HCT116 (cell line): ENCODE results near the gene BNC2. TPM values are rescaled to one million over a fixed set of nuclear protein-coding genes. Genes with fewer than 3 reads are reported as not detected.

Experiments
- ATAC-seq: fragments of 200-7000 bp; cut with Tn5 transposase; 2 replicates; pipeline ENCODE4 v1.9.1; 2020; ENCODE audit warnings: mild to moderate bottlenecking, moderate library complexity
- BruUV-seq: library from RNA; stranded (reverse); fragments of 400-500 nt; replicated peaks from 2 replicates; lab custom pipeline; 2021; lab: Mats Ljungman, UMichigan
- CTCF ChIA-PET: fragments of 300-600 bp; sonication (Branson Sonifier 250); formaldehyde crosslinking; loops from one replicate; lab custom pipeline; 2021; ENCODE audit warnings: antibody characterized with exemption; lab: Charles Lee
- POLR2A ChIA-PET: fragments of 300-600, 350-600 bp; sonication (Branson Sonifier 250); formaldehyde crosslinking; loops from one replicate; lab custom pipeline; 2021; ENCODE audit warnings: antibody characterized with exemption; lab: Charles Lee
- RAD21 ChIA-PET, 2 experiments: fragments of 300-600 bp; sonication (Branson Sonifier 250); formaldehyde crosslinking; loops; one replicate each; lab custom pipeline; 2023; ENCODE audit warnings: low total read pairs in 2 of 2; ENCODE audit not compliant: uncharacterized antibody in 2 of 2, unreplicated experiment in 2 of 2, low non-redundant PET in 1 of 2; lab: Charles Lee
- DNase-seq: peaks from one replicate; pipeline ENCODE4 v3.0.0-alpha.2; 2010; ENCODE audit warnings: low read depth, low spot score
- H2AFZ ChIP-seq: fragments of 200-600 bp; shearing (Covaris generic), sonication (generic); 2 replicates; pipeline ENCODE4 v1.6.1; 2017; ENCODE audit warnings: low read depth, mixed run types, mixed read lengths, antibody characterized with exemption, low read length; ENCODE audit not compliant: poor library complexity, severe bottlenecking
- H3K27ac ChIP-seq: 2 replicates; pipeline ENCODE4 v1.5.1; 2012; ENCODE audit warnings: low read depth, low read length
- H3K27me3 ChIP-seq: fragments of 200-600 bp; sonication (generic); 2 replicates; pipeline ENCODE4 v1.6.1; 2016; ENCODE audit warnings: mixed run types, low read length, mixed read lengths; ENCODE audit not compliant: insufficient read depth
- H3K36me3 ChIP-seq, 2 experiments: fragments of 200-500 bp in 1 of 2; fragments of 200-600 bp in 1 of 2; sonication (Bioruptor generic) in 1 of 2; sonication (generic) in 1 of 2; 2 replicates each; pipeline versions ENCODE4 v1.5.1 to v1.6.1; 2014 to 2016; ENCODE audit warnings: low read length in 2 of 2, inconsistent platforms in 1 of 2, mixed read lengths in 1 of 2, mixed run types in 1 of 2; ENCODE audit not compliant: insufficient read depth in 2 of 2, control insufficient read depth in 1 of 2
- H3K4me1 ChIP-seq, 2 experiments: fragments of 200-600 bp in 1 of 2; sonication (generic) in 1 of 2; 2 replicates each; pipeline versions ENCODE4 v1.5.1 to v1.6.1; 2012 to 2017; ENCODE audit warnings: low read length in 2 of 2, inconsistent platforms in 1 of 2, mild to moderate bottlenecking in 1 of 2, mixed read lengths in 1 of 2, mixed run types in 1 of 2, moderate library complexity in 1 of 2; ENCODE audit not compliant: insufficient read depth in 2 of 2, control insufficient read depth in 1 of 2
- H3K4me2 ChIP-seq: fragments of 200-600 bp; sonication (generic); 2 replicates; pipeline ENCODE4 v1.6.1; 2017; ENCODE audit warnings: mixed run types, low read length, mixed read lengths
- H3K4me3 ChIP-seq, 2 experiments: fragments of 200-600 bp in 1 of 2; sonication (generic) in 1 of 2; replicated peaks in 1 of 2; 2 replicates each; pipeline ENCODE4 v1.5.1; 2011 to 2016; ENCODE audit warnings: low read length in 2 of 2, control low read depth in 1 of 2, low read depth in 1 of 2, mild to moderate bottlenecking in 1 of 2, mixed read lengths in 1 of 2, mixed run types in 1 of 2
- H3K79me2 ChIP-seq: fragments of 200-600 bp; sonication (generic); 2 replicates; pipeline ENCODE4 v1.6.1; 2017; ENCODE audit warnings: mild to moderate bottlenecking, mixed run types, low read length, moderate library complexity, mixed read lengths; ENCODE audit not compliant: insufficient read depth
- H3K9ac ChIP-seq: fragments of 200-600 bp; sonication (generic); 2 replicates; pipeline ENCODE4 v1.6.1; 2016; ENCODE audit warnings: low read length, mixed read lengths
- H3K9me2 ChIP-seq: fragments of 200-600 bp; sonication (generic), shearing (Covaris generic); 2 replicates; pipeline ENCODE4 v1.6.1; 2017; ENCODE audit warnings: mixed run types, mild to moderate bottlenecking, moderate library complexity; ENCODE audit not compliant: insufficient read depth
- H3K9me3 ChIP-seq, 2 experiments: fragments of 200-500 bp in 1 of 2; fragments of 200-600 bp in 1 of 2; sonication (Bioruptor generic) in 1 of 2; sonication (generic) in 1 of 2; 2 replicates each; pipeline ENCODE4 v1.6.1; 2014 to 2017; ENCODE audit warnings: low read length in 2 of 2, mixed read lengths in 2 of 2, inconsistent platforms in 1 of 2, low read depth in 1 of 2, mild to moderate bottlenecking in 1 of 2, mixed run types in 1 of 2, moderate library complexity in 1 of 2; ENCODE audit not compliant: control insufficient read depth in 1 of 2, insufficient read depth in 1 of 2
- H4K20me1 ChIP-seq: fragments of 200-600 bp; sonication (generic), shearing (Covaris generic); 2 replicates; pipeline ENCODE4 v1.6.1; 2017; ENCODE audit warnings: mixed run types, mild to moderate bottlenecking, moderate library complexity; ENCODE audit not compliant: insufficient read depth
- CBX3 ChIP-seq: IDR thresholded peaks from 2 replicates; pipeline ENCODE4 v1.6.1; 2012; ENCODE audit warnings: low read depth
- CEBPB ChIP-seq: IDR thresholded peaks from 2 replicates; pipeline ENCODE4 v1.6.1; 2012; ENCODE audit warnings: low read depth
- EGR1 ChIP-seq: IDR thresholded peaks from 2 replicates; pipeline ENCODE4 v1.6.1; 2012; ENCODE audit warnings: low read depth
- ELF1 ChIP-seq: IDR thresholded peaks from 2 replicates; pipeline ENCODE4 v1.6.1; 2012; ENCODE audit warnings: low read depth, borderline replicate concordance
- EZH2phosphoT487 ChIP-seq: fragments of 200-600 bp; IDR thresholded peaks from 2 replicates; pipeline ENCODE4 v1.6.1; 2018; ENCODE audit warnings: antibody characterized with exemption, borderline replicate concordance
- JUND ChIP-seq: IDR thresholded peaks from 2 replicates; pipeline ENCODE4 v1.6.1; 2012
- MAX ChIP-seq: IDR thresholded peaks from 2 replicates; pipeline ENCODE4 v1.6.1; 2012
- POLR2AphosphoS5 ChIP-seq: IDR thresholded peaks from 2 replicates; pipeline ENCODE4 v1.6.1; 2011; ENCODE audit warnings: mild to moderate bottlenecking, low read depth, low read length, moderate library complexity
- RAD21 ChIP-seq: IDR thresholded peaks from 2 replicates; pipeline ENCODE4 v1.6.1; 2012; ENCODE audit warnings: low read depth, mild to moderate bottlenecking
- SP1 ChIP-seq: IDR thresholded peaks from 2 replicates; pipeline ENCODE4 v1.6.1; 2012; ENCODE audit warnings: low read depth
- SRF ChIP-seq: IDR thresholded peaks from 2 replicates; pipeline ENCODE4 v1.6.1; 2012; ENCODE audit warnings: low read depth
- TCF7L2 ChIP-seq: IDR thresholded peaks from 2 replicates; pipeline ENCODE4 v1.7.0; 2011; ENCODE audit warnings: borderline replicate concordance, inconsistent platforms; ENCODE audit not compliant: insufficient read depth, insufficient read length; ENCODE audit errors: extremely low read depth
- YY1 ChIP-seq: IDR thresholded peaks from 2 replicates; pipeline ENCODE4 v1.6.1; 2011; ENCODE audit warnings: low read length, low read depth, moderate library complexity, mild to moderate bottlenecking; ENCODE audit not compliant: insufficient replicate concordance; ENCODE audit errors: extremely low read depth
- ZNF274 ChIP-seq: fragments of 200-500 bp; sonication (Bioruptor generic); IDR thresholded peaks from 2 replicates; pipeline ENCODE4 v1.6.1; 2014; ENCODE audit warnings: mild to moderate bottlenecking, low read depth, low read length, inconsistent platforms
- intact Hi-C: fragments of 100-400 bp; cut with micrococcal nuclease; formaldehyde crosslinking; loops from 2 replicates; pipeline ENCODE4 v1.10.0; 2022
- total RNA-seq: library from RNA; stranded (reverse); gene quantifications from one replicate; pipeline ENCODE4 v1.2.1, GENCODE V29; 2021; ENCODE audit not compliant: unreplicated experiment
- TF ChIP-seq, protein P1 (sequence below): IDR thresholded peaks from 2 replicates; pipeline ENCODE4 v1.6.1; 2011; ENCODE audit warnings: mild to moderate bottlenecking, low read length, moderate library complexity; ENCODE audit not compliant: insufficient replicate concordance; ENCODE audit errors: extremely low read depth

Gene BNC2
- total RNA-seq, 1 experiment from 2014 or later = 0.37 TPM

DNA sequence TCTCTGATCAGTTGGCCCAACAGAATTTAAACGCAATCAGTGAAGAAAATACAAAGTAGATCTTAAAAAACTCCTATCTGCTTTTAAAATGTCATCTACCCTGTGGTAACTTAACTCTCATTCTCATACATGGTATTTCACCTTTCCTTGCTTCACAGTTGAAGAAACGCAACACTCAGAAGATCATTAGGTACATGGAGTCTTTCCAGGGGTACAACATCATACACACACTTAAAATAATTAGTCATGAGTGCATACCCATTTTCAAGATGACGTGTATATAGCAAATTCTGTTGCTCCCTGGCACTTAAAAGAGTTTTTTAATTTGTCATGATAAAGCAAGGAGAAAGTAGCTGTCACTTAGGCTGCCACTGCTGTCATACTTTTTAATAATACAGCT is 259.9 kb downstream of the BNC2 start:
- CTCF ChIA-PET = no interaction called here
- no peak overlapping the region for H2AFZ ChIP-seq
- H3K9ac ChIP-seq = no peak overlapping the region
- intact Hi-C loops = no loop called here
- H3K27ac ChIP-seq = no peak overlapping the region
- ATAC-seq (no peak), DNase-seq (no peak)
- H4K20me1 ChIP-seq = no peaks in the 10 kb centered on the region
- no peaks in the 10 kb centered on the region for H3K4me1 ChIP-seq
- no peak overlapping the region for H3K4me3 ChIP-seq
- TF ChIP-seq TCF7L2 = no peak
- no peak for TF ChIP-seq EGR1
- TF ChIP-seq SRF = no peak
- TF ChIP-seq ELF1 = no peak
- TF ChIP-seq, protein P1, sequence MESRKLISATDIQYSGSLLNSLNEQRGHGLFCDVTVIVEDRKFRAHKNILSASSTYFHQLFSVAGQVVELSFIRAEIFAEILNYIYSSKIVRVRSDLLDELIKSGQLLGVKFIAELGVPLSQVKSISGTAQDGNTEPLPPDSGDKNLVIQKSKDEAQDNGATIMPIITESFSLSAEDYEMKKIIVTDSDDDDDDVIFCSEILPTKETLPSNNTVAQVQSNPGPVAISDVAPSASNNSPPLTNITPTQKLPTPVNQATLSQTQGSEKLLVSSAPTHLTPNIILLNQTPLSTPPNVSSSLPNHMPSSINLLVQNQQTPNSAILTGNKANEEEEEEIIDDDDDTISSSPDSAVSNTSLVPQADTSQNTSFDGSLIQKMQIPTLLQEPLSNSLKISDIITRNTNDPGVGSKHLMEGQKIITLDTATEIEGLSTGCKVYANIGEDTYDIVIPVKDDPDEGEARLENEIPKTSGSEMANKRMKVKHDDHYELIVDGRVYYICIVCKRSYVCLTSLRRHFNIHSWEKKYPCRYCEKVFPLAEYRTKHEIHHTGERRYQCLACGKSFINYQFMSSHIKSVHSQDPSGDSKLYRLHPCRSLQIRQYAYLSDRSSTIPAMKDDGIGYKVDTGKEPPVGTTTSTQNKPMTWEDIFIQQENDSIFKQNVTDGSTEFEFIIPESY = no peak
- TF ChIP-seq POLR2AphosphoS5 = no peak
- no peaks in the 10 kb centered on the region for H3K79me2 ChIP-seq
- H3K36me3 ChIP-seq = no peaks in the 10 kb centered on the region
- RAD21 ChIA-PET = no interaction called here
- no peak overlapping the region for H3K4me2 ChIP-seq
- H3K27me3 ChIP-seq = no peaks in the 10 kb centered on the region
- BruUV-seq = no TSS peak
- POLR2A ChIA-PET = no interaction called here
- H3K9me3 ChIP-seq = no peaks in the 10 kb centered on the region; a peak in 1 of 4 replicates
- no peaks in the 10 kb centered on the region for H3K9me2 ChIP-seq

DNA sequence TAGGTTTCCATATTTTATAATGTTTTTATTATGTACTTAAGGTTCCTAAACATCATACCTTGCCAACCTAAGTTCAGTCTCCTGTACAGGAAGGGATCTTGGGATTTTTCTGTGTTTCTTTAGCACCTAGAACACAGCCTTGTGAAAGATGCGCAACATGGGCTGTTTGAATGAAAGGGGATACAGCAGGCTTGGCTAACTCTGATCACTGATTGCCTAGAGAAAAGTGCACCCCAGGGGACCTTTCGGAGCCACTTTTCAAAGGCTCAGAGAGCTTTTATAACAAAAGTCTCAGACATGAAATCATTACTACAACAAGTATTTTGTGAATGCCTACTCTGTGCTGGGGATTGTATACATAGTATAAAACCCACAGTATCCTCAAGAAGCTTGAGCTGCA is 261.6 kb downstream of the BNC2 start:
- no peak overlapping the region for H3K4me2 ChIP-seq
- H3K27ac ChIP-seq = no peak overlapping the region
- H3K9me3 ChIP-seq = no peaks in the 10 kb centered on the region; a peak in 1 of 4 replicates
- POLR2A ChIA-PET = no interaction called here
- DNase-seq = no peak
- TF ChIP-seq EZH2phosphoT487 = no peak
- no peak for TF ChIP-seq CBX3
- TF ChIP-seq RAD21 = no peak
- no peak for TF ChIP-seq EGR1
- no peak for TF ChIP-seq SP1
- no peak for TF ChIP-seq ZNF274
- TF ChIP-seq JUND = no peak
- no peak for TF ChIP-seq CEBPB
- TF ChIP-seq, protein P1 = no peak
- TF ChIP-seq SRF = no peak
- TF ChIP-seq MAX = no peak
- TF ChIP-seq YY1 = no peak
- no peak for ATAC-seq
- H3K4me3 ChIP-seq = no peak overlapping the region
- H3K9me2 ChIP-seq = no peaks in the 10 kb centered on the region
- H2AFZ ChIP-seq = no peak overlapping the region
- H3K4me1 ChIP-seq = no peaks in the 10 kb centered on the region
- no peaks in the 10 kb centered on the region for H3K36me3 ChIP-seq
- no peaks in the 10 kb centered on the region for H4K20me1 ChIP-seq
- intact Hi-C loops = no loop called here
- no peaks in the 10 kb centered on the region for H3K79me2 ChIP-seq
- no peak overlapping the region for H3K9ac ChIP-seq
- RAD21 ChIA-PET = no interaction called here
- CTCF ChIA-PET = no interaction called here
- BruUV-seq = no TSS peak
- H3K27me3 ChIP-seq = no peaks in the 10 kb centered on the region
